Body of pancreas (tissue), 4 donors: ENCODE data around the gene PNLDC1. TPM values are rescaled to one million over a fixed set of nuclear protein-coding genes. Genes with fewer than 3 reads are reported as not detected.
"Not testable (repeated sequence)": the region's sequence is repeated elsewhere in the genome, so short reads cannot be mapped to it uniquely, and the experiment has no call there.

Source experiments
- ATAC-seq: fragments of 150-250 bp; one replicate; pipeline ENCODE4 v1.9.1; 2016
- DNase-seq, 4 donors: peaks; one replicate each; pipeline ENCODE4 v3.0.0-alpha.2; 2019
- H3K27ac ChIP-seq, 4 donors: fragments of 200-600 bp; sonication (generic); 1 replicate in 3 of 4; 2 replicates in 1 of 4; pipeline versions ENCODE4 v1.5.1 to v1.6.1; 2016 to 2019; ENCODE audit warnings: mild to moderate bottlenecking in 1 of 4, mixed read lengths in 1 of 4, moderate library complexity in 1 of 4
- H3K27me3 ChIP-seq, 2 donors: fragments of 200-600 bp; sonication (generic); one replicate each; pipeline ENCODE4 v1.6.0; 2016; ENCODE audit warnings: mild to moderate bottlenecking in 1 of 2
- H3K36me3 ChIP-seq, 2 donors: fragments of 200-600 bp; sonication (generic); replicated peaks in 1 of 2; 2 replicates each; pipeline ENCODE4 v1.5.1; 2016; ENCODE audit warnings: low read depth in 2 of 2; ENCODE audit not compliant: insufficient read depth in 1 of 2
- H3K4me1 ChIP-seq: fragments of 200-600 bp; sonication (generic); one replicate; pipeline ENCODE4 v1.6.0; 2016
- H3K4me3 ChIP-seq, 2 donors: fragments of 200-600 bp; sonication (generic); 1 replicate in 1 of 2; 2 replicates in 1 of 2; pipeline ENCODE4 v1.5.1; 2016 to 2019
- H3K9me3 ChIP-seq, 3 donors: fragments of 200-600 bp; sonication (generic); 1 replicate in 2 of 3; 2 replicates in 1 of 3; pipeline ENCODE4 v1.5.1; 2016
- CTCF ChIP-seq, 7 experiments: fragments of 450-650 bp in 4 of 7; fragments of 200-600 bp in 3 of 7; sonication (generic) in 3 of 7; IDR thresholded peaks; one replicate each; pipeline ENCODE4 v1.5.1; 2016 to 2019; ENCODE audit warnings: antibody characterized with exemption in 7 of 7
- POLR2A ChIP-seq, 3 donors: fragments of 450-650 bp; IDR thresholded peaks; one replicate each; pipeline ENCODE4 v1.6.1; 2016; ENCODE audit warnings: antibody characterized with exemption in 3 of 3, mild to moderate bottlenecking in 2 of 3
- WGBS, 2 donors: methylation state at CpG; one replicate each; pipeline ENCODE4 v1.1.5; 2017; 5-methylcytosine and 5-hydroxymethylcytosine counted together
- intact Hi-C: fragments of 100-400 bp; cut with DNase I; formaldehyde crosslinking; loops from one replicate; pipeline ENCODE4 v1.15.1; 2023
- total RNA-seq, 2 donors: library from RNA; depleted of rRNA; stranded (reverse); fragments of >200 nt; gene quantifications; one replicate each; pipeline ENCODE4 v1.1.0, GENCODE V29; 2016

PNLDC1 gene
- total RNA-seq, 2 donors from 2014 or later = 0.52 TPM; not detected in 1

- no peak overlapping the region for H3K27ac ChIP-seq
- H3K4me3 ChIP-seq = no peak overlapping the region
- no peaks in the 10 kb centered on the region for H3K36me3 ChIP-seq
- no peaks in the 10 kb centered on the region for H3K27me3 ChIP-seq
- intact Hi-C loops = no loop called here
- DNase-seq (no peak), ATAC-seq (no peak)
- no peaks in the 10 kb centered on the region for H3K4me1 ChIP-seq
- no peak for TF ChIP-seq POLR2A (IDR thresholded peaks at IDR 0.05)
- no peak for TF ChIP-seq CTCF (IDR thresholded peaks at IDR 0.05)
- H3K9me3 ChIP-seq = no peaks in the 10 kb centered on the region
- 71 to 72% methylated on average over 7 of the region's 7 CpGs for WGBS, 2 donors
These were observed 38.1 kb downstream of the PNLDC1 start for GRCh38 chr6:159838020-159838744.

GRCh38 chr6:159842035-159842434 lies 42.0 kb downstream of the PNLDC1 start:
- Histone ChIP-seq H3K4me3 (no peak overlapping the region), H3K27ac (no peak overlapping the region), H3K9me3 (no peaks in the 10 kb centered on the region), H3K4me1 (no peaks in the 10 kb centered on the region), H3K36me3 (no peaks in the 10 kb centered on the region), H3K27me3 (no peaks in the 10 kb centered on the region)
- ATAC-seq (no peak), DNase-seq (peak in 1 of 4 donors; percentile 43)
- 52 to 61% methylated on average over 4 of the region's 4 CpGs for WGBS, 2 donors
- intact Hi-C loops = no loop called here
- no peak for TF ChIP-seq POLR2A (IDR thresholded peaks at IDR 0.05)
- TF ChIP-seq CTCF (IDR thresholded peaks at IDR 0.05) = peak in 6 of 7 experiments; percentile 5 to 45 (median 24)

GRCh38 chr6:159844737-159845645 lies 44.9 kb downstream of the PNLDC1 start:
- TF ChIP-seq CTCF (IDR thresholded peaks at IDR 0.05) = no peak
- no peak for TF ChIP-seq POLR2A (IDR thresholded peaks at IDR 0.05)
- DNase-seq (no peak), ATAC-seq (no peak)
- Histone ChIP-seq H3K4me3 (no peak overlapping the region), H3K27ac (no peak overlapping the region), H3K9me3 (no peaks in the 10 kb centered on the region), H3K4me1 (no peaks in the 10 kb centered on the region), H3K27me3 (no peaks in the 10 kb centered on the region), H3K36me3 (no peaks in the 10 kb centered on the region)
- WGBS, 2 donors = 80 to 85% methylated on average over 8 to 13 of the region's 13 CpGs
- intact Hi-C loops = no loop called here

- ATAC-seq, H3K36me3 ChIP-seq, H3K4me3 ChIP-seq, H3K4me1 ChIP-seq, DNase-seq, H3K9me3 ChIP-seq, intact Hi-C loops, H3K27ac ChIP-seq, H3K27me3 ChIP-seq: not testable (repeated sequence)
- 79 to 90% methylated on average over 4 to 5 of the region's 5 CpGs for WGBS, 2 donors
These were observed 48.5 kb downstream of the PNLDC1 start for GRCh38 chr6:159848552-159848951.

- H3K4me1 ChIP-seq, H3K27me3 ChIP-seq, H3K9me3 ChIP-seq, DNase-seq, H3K4me3 ChIP-seq, H3K36me3 ChIP-seq, H3K27ac ChIP-seq, intact Hi-C loops, ATAC-seq: not testable (repeated sequence)
- 89 to 94% methylated on average over 1 of the region's 1 CpG for whole genome bisulfite sequencing, 2 donors
These were observed 49.8 kb downstream of the PNLDC1 start for GRCh38 chr6:159849851-159850250.
